Measurements from ENCODE around the gene TEX28. TPM values are rescaled to one million over a fixed set of nuclear protein-coding genes. Genes with fewer than 3 reads are reported as not detected.

Gene TEX28, protein sequence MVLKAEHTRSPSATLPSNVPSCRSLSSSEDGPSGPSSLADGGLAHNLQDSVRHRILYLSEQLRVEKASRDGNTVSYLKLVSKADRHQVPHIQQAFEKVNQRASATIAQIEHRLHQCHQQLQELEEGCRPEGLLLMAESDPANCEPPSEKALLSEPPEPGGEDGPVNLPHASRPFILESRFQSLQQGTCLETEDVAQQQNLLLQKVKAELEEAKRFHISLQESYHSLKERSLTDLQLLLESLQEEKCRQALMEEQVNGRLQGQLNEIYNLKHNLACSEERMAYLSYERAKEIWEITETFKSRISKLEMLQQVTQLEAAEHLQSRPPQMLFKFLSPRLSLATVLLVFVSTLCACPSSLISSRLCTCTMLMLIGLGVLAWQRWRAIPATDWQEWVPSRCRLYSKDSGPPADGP
- not detected in 5 replicates for total RNA-seq (2022; extraction: Qiagen RNA extraction)

DNA sequence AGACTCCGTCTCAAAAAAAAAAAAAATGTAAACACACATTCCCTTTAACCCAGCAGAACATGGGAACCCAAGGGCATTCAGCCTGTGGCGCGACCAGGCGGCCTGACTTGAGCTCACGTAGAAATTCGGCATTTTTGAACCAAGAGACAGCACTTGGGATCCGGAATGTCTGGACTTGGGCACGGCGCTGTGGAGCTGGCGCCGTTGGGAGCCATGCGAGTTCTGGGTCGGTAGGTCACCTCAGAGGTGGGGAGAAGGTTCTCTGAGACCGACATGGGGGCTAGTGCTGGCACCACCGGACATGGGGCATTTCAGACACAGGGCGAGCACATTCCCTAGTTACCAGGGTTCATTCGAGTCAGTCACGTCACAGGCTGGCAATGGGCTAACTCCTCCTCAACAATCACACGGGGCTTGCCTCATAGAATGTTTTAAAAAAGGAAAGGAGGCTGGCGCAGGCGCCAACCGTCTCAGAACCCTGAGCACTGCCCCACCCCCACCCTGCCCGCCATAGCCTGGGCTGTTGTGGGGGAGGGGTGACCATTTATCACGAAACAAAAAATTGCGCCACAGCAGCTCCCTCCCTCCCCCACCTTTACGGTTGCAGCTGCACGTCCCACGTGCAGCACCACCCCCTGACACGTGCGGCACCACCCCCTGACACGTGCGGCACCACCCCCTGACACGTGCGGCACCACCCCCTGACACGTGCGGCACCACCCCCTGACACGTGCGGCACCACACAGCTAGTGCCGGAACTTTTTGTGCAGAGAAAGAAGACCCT lies at the start of gene TEX28:
TSS of gene TEX28 (minus strand) at position 334 of the 784 bp plus-strand sequence. CDS start 3,007 bp downstream, outside the sequence.

GRCh38 chrX:154295664-154296310 lies 863 bp upstream of the TEX28 start, which contains the start of gene TKTL1:
TSS of gene TKTL1 (plus strand) at chrX:154295795. CDS start at chrX:154295860, 65 bp downstream.

GRCh38 chrX:154257282-154257681 lies 37.6 kb downstream of the TEX28 start, which contains the start of gene OPN1MW3:
TSS of gene OPN1MW3 (plus strand) at chrX:154257582. CDS start at chrX:154257620, 38 bp downstream.

Other genes starting within 250 kb of the TEX28 start
- 15.1 to 22.0 TPM (median 18.8 TPM) in 5 replicates for gene MECP2, start 197.4 kb downstream of the TEX28 start, total RNA-seq (2022; extraction: Qiagen RNA extraction)
- gene OPN1LW, start 150.9 kb downstream of the TEX28 start, total RNA-seq (2022; extraction: Qiagen RNA extraction): not detected in 5 replicates
- gene OPN1MW, start 112.5 kb downstream of the TEX28 start, total RNA-seq (2022; extraction: Qiagen RNA extraction): not detected in 5 replicates
- not detected in 5 replicates for gene OPN1MW2, start 75.4 kb downstream of the TEX28 start, total RNA-seq (2022; extraction: Qiagen RNA extraction)
- gene OPN1MW3, start 37.5 kb downstream of the TEX28 start, total RNA-seq (2022; extraction: Qiagen RNA extraction): not detected in 5 replicates
- 0.10 to 0.34 TPM in 2 of 5 replicates, not detected in the others for gene TKTL1, start 671 bp upstream of the TEX28 start, total RNA-seq (2022; extraction: Qiagen RNA extraction)
- gene FLNA, start 79.5 kb upstream of the TEX28 start, total RNA-seq (2022; extraction: Qiagen RNA extraction): 1,424 to 1,705 TPM (median 1,562 TPM) in 5 replicates
- gene EMD, start 84.2 kb upstream of the TEX28 start, total RNA-seq (2022; extraction: Qiagen RNA extraction): 137 to 168 TPM (median 157 TPM) in 5 replicates
- gene RPL10, start 103.3 kb upstream of the TEX28 start, total RNA-seq (2022; extraction: Qiagen RNA extraction): 5,331 to 5,684 TPM (median 5,492 TPM) in 5 replicates
- 26.3 to 35.0 TPM (median 30.5 TPM) in 5 replicates for gene DNASE1L1, start 114.1 kb upstream of the TEX28 start, total RNA-seq (2022; extraction: Qiagen RNA extraction)
- gene TAFAZZIN, start 116.4 kb upstream of the TEX28 start, total RNA-seq (2022; extraction: Qiagen RNA extraction): 30.7 to 42.5 TPM (median 41.1 TPM) in 5 replicates
- 80.3 to 111 TPM (median 104 TPM) in 5 replicates for gene ATP6AP1, start 133.6 kb upstream of the TEX28 start, total RNA-seq (2022; extraction: Qiagen RNA extraction)
- 96.6 to 108 TPM (median 102 TPM) in 5 replicates for gene GDI1, start 142.0 kb upstream of the TEX28 start, total RNA-seq (2022; extraction: Qiagen RNA extraction)
- 96.4 to 128 TPM (median 111 TPM) in 5 replicates for gene FAM50A, start 149.0 kb upstream of the TEX28 start, total RNA-seq (2022; extraction: Qiagen RNA extraction)
- gene PLXNA3, start 163.2 kb upstream of the TEX28 start, total RNA-seq (2022; extraction: Qiagen RNA extraction): 9.4 to 21.7 TPM (median 13.8 TPM) in 5 replicates
- 46.6 to 72.5 TPM (median 69.3 TPM) in 5 replicates for gene LAGE3, start 184.2 kb upstream of the TEX28 start, total RNA-seq (2022; extraction: Qiagen RNA extraction)
- 60.6 to 74.3 TPM (median 69.8 TPM) in 5 replicates for gene UBL4A, start 191.5 kb upstream of the TEX28 start, total RNA-seq (2022; extraction: Qiagen RNA extraction)
- 29.9 to 42.7 TPM (median 41.5 TPM) in 5 replicates for gene SLC10A3, start 195.5 kb upstream of the TEX28 start, total RNA-seq (2022; extraction: Qiagen RNA extraction)
- 30.7 to 48.5 TPM (median 45.5 TPM) in 5 replicates for gene FAM3A, start 221.1 kb upstream of the TEX28 start, total RNA-seq (2022; extraction: Qiagen RNA extraction)

Measured in A549 treated with Mapracorat at 1 μM for 4 hours (cell line).